Thymus (tissue), 11 donors: ENCODE data around the gene ZNF536. TPM values are rescaled to one million over a fixed set of nuclear protein-coding genes. Genes with fewer than 3 reads are reported as not detected.

Experiments
- DNase-seq, 9 donors: peaks; one replicate each; pipeline ENCODE4 v3.0.0-alpha.2; 2013; ENCODE audit warnings: low spot score in 9 of 9, low read depth in 6 of 9, missing footprints in 1 of 9
- H3K27ac ChIP-seq, 2 donors: one replicate each; pipeline ENCODE4 v1.5.1; 2013; ENCODE audit warnings: control low read depth in 1 of 2, low read depth in 1 of 2, low read length in 1 of 2, mild to moderate bottlenecking in 1 of 2, moderate library complexity in 1 of 2
- H3K27me3 ChIP-seq, 2 donors: one replicate each; pipeline ENCODE4 v1.5.1; 2013; ENCODE audit warnings: low read length in 1 of 2; ENCODE audit not compliant: control insufficient read depth in 2 of 2, insufficient read depth in 1 of 2
- H3K36me3 ChIP-seq, 2 donors: one replicate each; pipeline ENCODE4 v1.5.1; 2013; ENCODE audit warnings: low read length in 1 of 2, mild to moderate bottlenecking in 1 of 2, moderate library complexity in 1 of 2; ENCODE audit not compliant: control insufficient read depth in 2 of 2, insufficient read depth in 2 of 2
- H3K4me1 ChIP-seq, 2 donors: one replicate each; pipeline ENCODE4 v1.5.1; 2013; ENCODE audit warnings: low read length in 2 of 2; ENCODE audit not compliant: control insufficient read depth in 2 of 2, insufficient read depth in 2 of 2
- H3K4me3 ChIP-seq, 2 donors: one replicate each; pipeline ENCODE4 v1.5.1; 2013; ENCODE audit warnings: low read length in 2 of 2, control low read depth in 1 of 2, mild to moderate bottlenecking in 1 of 2
- H3K9me3 ChIP-seq, 2 donors: one replicate each; pipeline ENCODE4 v1.5.1; 2013; ENCODE audit warnings: low read length in 1 of 2, mild to moderate bottlenecking in 1 of 2; ENCODE audit not compliant: control insufficient read depth in 2 of 2, insufficient read depth in 1 of 2
- WGBS: extraction: QIAGEN DNeasy Blood & Tissue Kit; methylation state at CpG from one replicate; pipeline ENCODE4 v1.1.7; 2013; 5-methylcytosine and 5-hydroxymethylcytosine counted together
- polyA plus RNA-seq: library from polyadenylated mRNA; stranded (reverse); fragments of 200-250 nt; gene quantifications from one replicate; pipeline ENCODE4 v1.2.3, GENCODE V29; 2013
- total RNA-seq: library from RNA; stranded (reverse); fragments of 120-200 nt; gene quantifications from one replicate; pipeline ENCODE4 v1.2.4, GENCODE V29; 2013
- donor health status: healthy.

ZNF536 gene
- total and polyA plus RNA-seq, 2 donors: 0.05 to 0.11 TPM

DNA sequence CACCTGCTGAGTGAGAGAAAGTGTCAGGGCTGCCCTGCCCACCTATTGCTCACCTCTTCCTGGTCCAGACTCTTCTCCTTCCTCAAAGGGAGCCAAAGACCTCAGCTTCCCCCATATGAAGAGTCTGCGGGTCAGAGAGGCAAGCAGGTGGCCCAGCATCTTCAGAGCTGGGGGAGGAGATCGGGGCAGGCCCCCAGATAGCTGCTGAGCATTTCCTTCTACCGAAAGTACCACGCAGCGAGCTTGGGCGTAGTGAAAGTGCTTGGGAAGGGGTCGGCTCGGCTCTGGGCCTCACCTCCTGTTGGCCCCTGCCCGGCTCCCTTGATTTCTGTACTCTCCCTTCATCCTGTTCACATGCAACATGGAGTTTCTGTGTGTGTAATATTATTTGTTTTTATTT lies 12.2 kb upstream of the ZNF536 start:
- Histone ChIP-seq H3K36me3 (no peaks in the 10 kb centered on the region), H3K27me3 (peaks cover 10 to 22% of the 10 kb centered on the region in 2 donors), H3K27ac (no peak overlapping the region), H3K9me3 (no peaks in the 10 kb centered on the region), H3K4me3 (no peak overlapping the region), H3K4me1 (no peaks in the 10 kb centered on the region)
- WGBS: 45% methylated on average over 9 of the region's 9 CpGs
- no peak for DNase-seq

GRCh38 chr19:30360376-30361106 lies 11.6 kb upstream of the ZNF536 start:
- Histone ChIP-seq H3K9me3 (no peaks in the 10 kb centered on the region), H3K4me3 (no peak overlapping the region), H3K36me3 (no peaks in the 10 kb centered on the region), H3K27ac (no peak overlapping the region), H3K4me1 (no peaks in the 10 kb centered on the region), H3K27me3 (peaks cover 10 to 22% of the 10 kb centered on the region in 2 donors)
- 35% methylated on average over 18 of the region's 18 CpGs for WGBS
- DNase-seq: no peak

DNA sequence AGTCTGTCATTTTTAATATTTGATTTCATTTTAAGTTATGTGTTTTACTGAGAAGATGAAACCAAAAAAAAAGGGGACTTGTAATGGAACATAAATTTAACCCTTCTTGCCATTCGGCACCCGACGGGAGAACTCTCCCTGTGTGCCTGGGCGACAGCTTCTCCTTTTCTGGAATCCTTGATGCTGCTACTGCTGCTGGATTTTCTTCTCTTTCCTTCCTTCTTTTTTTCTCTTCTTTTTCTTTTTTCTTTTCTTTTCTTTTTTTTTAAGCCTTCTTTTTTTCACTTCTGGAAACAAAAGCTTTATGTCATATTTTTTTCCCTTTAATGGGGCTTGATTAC lies 11.1 kb upstream of the ZNF536 start:
- WGBS: 54% methylated on average over 4 of the region's 4 CpGs
- DNase-seq: no peak
- Histone ChIP-seq H3K9me3 (no peaks in the 10 kb centered on the region), H3K27me3 (peaks cover 10 to 22% of the 10 kb centered on the region in 2 donors), H3K27ac (no peak overlapping the region), H3K36me3 (no peaks in the 10 kb centered on the region), H3K4me1 (no peaks in the 10 kb centered on the region), H3K4me3 (no peak overlapping the region)

DNA sequence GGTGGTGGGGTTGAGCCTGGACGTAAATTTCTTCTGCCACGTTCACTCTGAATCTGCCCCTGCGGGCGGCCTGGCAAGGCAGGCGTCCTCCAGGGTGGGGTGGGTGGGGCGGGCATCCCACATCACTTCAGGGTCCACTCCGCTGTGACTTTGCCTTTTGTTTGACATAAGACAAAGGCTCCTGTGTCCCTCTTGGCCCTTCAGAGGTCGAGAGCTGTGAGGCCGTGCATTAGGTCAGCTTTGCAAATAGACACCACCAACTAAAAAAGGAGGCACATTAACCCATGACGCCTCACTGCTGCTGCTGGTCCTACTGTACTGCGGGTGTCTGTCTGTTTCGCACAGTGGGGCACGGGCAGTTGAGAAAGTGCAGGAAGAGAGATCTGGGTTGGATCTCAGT lies 10.5 kb upstream of the ZNF536 start:
- no peaks in the 10 kb centered on the region for H3K9me3 ChIP-seq
- no peaks in the 10 kb centered on the region for H3K4me1 ChIP-seq
- no peaks in the 10 kb centered on the region for H3K36me3 ChIP-seq
- DNase-seq: no peak
- H3K27ac ChIP-seq: no peak overlapping the region
- H3K27me3 ChIP-seq: peaks cover 10 to 22% of the 10 kb centered on the region in 2 donors
- no peak overlapping the region for H3K4me3 ChIP-seq
- WGBS: 95% methylated on average over 13 of the region's 13 CpGs

- DNase-seq: no peak
- Histone ChIP-seq H3K4me1 (no peaks in the 10 kb centered on the region), H3K27me3 (peaks cover 10 to 22% of the 10 kb centered on the region in 2 donors), H3K9me3 (no peaks in the 10 kb centered on the region), H3K27ac (no peak overlapping the region), H3K36me3 (no peaks in the 10 kb centered on the region), H3K4me3 (no peak overlapping the region)
- WGBS: 93% methylated on average over 6 of the region's 6 CpGs
These were observed 9.9 kb upstream of the ZNF536 start for GRCh38 chr19:30362156-30362754.

GRCh38 chr19:30363073-30363472 lies 9.1 kb upstream of the ZNF536 start:
- Histone ChIP-seq H3K27ac (no peak overlapping the region), H3K9me3 (no peaks in the 10 kb centered on the region), H3K4me3 (no peak overlapping the region), H3K4me1 (no peaks in the 10 kb centered on the region), H3K27me3 (peaks cover 10 to 22% of the 10 kb centered on the region in 2 donors), H3K36me3 (no peaks in the 10 kb centered on the region)
- WGBS: 93% methylated on average over 11 of the region's 11 CpGs
- no peak for DNase-seq

DNA sequence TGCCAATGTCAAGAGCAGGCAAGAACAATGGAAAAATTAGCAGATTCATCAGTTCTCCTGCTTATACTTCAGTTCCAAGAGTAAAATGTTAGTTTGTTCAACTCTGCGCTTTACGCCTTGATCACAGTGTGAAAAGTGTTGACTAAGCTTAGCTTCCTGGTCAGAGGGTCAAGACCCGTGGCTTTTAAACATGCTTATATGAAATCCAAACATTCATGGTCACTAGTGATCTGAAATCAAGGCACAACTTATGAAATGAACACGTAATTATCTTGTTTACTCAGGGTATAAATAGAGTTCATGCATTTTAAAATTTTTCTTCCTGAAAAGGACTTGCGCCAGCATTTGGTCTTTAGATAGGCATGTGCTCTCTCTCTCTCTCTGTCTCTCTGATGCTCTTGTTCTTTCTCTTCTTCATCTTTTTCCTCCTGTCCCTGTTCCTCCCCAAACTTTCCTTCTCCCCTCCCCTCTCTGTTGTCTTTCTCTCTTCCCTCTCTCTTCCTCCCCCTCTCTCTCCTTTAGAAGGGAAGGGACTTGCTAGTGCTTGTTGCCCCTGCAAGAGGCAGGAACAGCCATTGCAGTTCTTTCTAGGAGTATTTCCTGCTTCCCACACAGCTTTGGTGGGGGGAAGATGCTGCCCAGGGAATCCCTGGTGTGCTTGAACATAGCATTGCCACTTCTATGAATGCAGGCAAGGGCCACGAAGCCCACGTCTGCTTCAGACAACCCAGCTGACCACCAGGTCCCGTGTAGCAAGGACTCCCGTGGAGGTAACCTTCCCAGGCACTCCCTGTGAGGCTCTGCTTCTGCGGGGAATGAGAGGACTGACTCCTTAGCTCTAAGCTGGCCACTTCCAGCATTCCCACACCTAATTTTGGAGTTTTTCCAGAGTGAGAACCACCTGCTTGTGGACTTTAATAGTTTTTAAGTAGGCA lies 7.1 kb upstream of the ZNF536 start:
- no peak overlapping the region for H3K4me3 ChIP-seq
- no peak overlapping the region for H3K27ac ChIP-seq
- H3K36me3 ChIP-seq: no peaks in the 10 kb centered on the region
- H3K4me1 ChIP-seq: no peaks in the 10 kb centered on the region
- H3K9me3 ChIP-seq: no peaks in the 10 kb centered on the region
- DNase-seq: no peak
- WGBS: 93% methylated on average over 10 of the region's 10 CpGs
- H3K27me3 ChIP-seq: peaks cover 7 to 12% of the 10 kb centered on the region in 2 donors

GRCh38 chr19:30366282-30366681 lies 5.9 kb upstream of the ZNF536 start:
- WGBS: 58% methylated on average over 1 of the region's 1 CpG
- H3K27me3 ChIP-seq: peaks cover 2 to 3% of the 10 kb centered on the region in 2 donors
- no peak overlapping the region for H3K4me3 ChIP-seq
- H3K9me3 ChIP-seq: no peaks in the 10 kb centered on the region
- no peak for DNase-seq
- no peaks in the 10 kb centered on the region for H3K4me1 ChIP-seq
- H3K27ac ChIP-seq: no peak overlapping the region
- no peaks in the 10 kb centered on the region for H3K36me3 ChIP-seq

DNA sequence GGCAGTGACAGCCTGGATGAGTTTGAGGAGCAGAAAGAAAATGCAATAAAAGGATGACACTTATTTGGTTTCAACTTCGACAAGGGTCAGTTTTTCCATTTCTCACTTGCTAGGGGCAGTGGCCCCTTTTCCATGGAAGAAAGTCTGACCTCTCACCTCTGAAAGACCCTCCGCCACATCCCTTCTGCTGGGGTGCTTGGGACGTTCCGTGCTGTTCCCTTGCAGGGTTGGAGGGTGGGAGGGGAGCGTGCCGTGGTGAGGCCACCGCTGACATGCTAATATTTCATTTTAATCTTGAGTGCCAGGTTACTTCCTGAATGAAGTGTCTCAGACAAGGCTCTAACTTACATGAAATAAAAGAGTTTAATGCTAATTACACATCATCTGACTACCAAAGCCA lies 5.2 kb upstream of the ZNF536 start:
- no peaks in the 10 kb centered on the region for H3K9me3 ChIP-seq
- 33% methylated on average over 7 of the region's 7 CpGs for WGBS
- H3K4me1 ChIP-seq: no peaks in the 10 kb centered on the region
- DNase-seq: no peak
- no peak overlapping the region for H3K27ac ChIP-seq
- H3K27me3 ChIP-seq: peaks cover 2 to 3% of the 10 kb centered on the region in 2 donors
- no peak overlapping the region for H3K4me3 ChIP-seq
- H3K36me3 ChIP-seq: no peaks in the 10 kb centered on the region
